GM12865 (cell line): ENCODE data around the gene TEX14.

Experiments used
- DNase-seq: peaks from one replicate; pipeline ENCODE4 v3.0.0; 2010; ENCODE audit warnings: low read depth
- H3K4me3 ChIP-seq: 2 replicates; pipeline ENCODE4 v1.5.1; 2011; ENCODE audit warnings: mild to moderate bottlenecking, low read depth, low read length, control low read depth
- TF ChIP-seq, protein P1 (sequence below): IDR thresholded peaks from 2 replicates; pipeline ENCODE4 v1.5.1; 2011; ENCODE audit warnings: low read length, control low read depth, low read depth, inconsistent platforms; ENCODE audit not compliant: insufficient read depth; ENCODE audit errors: missing control alignments

The TEX14 gene

DNA sequence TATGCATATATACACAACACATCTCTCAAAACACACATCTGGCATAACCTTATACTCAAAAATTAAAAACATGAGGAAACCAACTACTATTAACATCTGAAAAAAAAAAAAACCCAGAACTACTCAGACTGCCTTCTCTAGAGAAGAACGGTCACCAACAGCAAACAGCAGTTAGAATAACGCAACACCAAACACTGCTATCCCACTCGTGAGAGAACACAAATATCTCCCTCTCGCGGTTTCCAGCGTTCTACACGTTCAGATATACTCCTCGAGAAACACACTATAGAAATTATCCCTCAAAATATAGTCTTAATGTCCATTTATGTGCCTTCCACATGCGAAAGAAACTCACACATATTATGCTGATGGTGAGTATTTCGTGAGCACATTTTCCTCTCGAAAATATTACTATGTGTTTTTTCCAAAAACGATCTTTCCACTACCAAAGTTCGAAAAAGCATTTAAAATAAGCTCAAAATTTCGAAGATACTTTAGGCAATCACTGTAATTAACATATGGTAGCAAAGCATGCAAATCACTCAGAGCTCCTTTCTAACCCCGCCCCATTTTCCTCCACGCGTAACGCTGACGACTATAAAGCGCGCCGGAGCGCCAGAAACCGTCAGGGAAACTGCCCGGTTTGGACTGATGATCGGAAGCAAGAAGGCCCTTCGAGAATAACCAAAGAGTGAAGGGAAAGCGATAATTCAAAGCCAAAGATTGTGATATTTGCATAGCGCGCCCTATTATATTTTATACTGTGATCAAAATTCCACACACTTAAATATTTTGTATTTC is 60.1 kb downstream of the TEX14 start:
- H3K4me3 ChIP-seq, result peak overlapping the region; percentile 57
- TF ChIP-seq, protein P1, sequence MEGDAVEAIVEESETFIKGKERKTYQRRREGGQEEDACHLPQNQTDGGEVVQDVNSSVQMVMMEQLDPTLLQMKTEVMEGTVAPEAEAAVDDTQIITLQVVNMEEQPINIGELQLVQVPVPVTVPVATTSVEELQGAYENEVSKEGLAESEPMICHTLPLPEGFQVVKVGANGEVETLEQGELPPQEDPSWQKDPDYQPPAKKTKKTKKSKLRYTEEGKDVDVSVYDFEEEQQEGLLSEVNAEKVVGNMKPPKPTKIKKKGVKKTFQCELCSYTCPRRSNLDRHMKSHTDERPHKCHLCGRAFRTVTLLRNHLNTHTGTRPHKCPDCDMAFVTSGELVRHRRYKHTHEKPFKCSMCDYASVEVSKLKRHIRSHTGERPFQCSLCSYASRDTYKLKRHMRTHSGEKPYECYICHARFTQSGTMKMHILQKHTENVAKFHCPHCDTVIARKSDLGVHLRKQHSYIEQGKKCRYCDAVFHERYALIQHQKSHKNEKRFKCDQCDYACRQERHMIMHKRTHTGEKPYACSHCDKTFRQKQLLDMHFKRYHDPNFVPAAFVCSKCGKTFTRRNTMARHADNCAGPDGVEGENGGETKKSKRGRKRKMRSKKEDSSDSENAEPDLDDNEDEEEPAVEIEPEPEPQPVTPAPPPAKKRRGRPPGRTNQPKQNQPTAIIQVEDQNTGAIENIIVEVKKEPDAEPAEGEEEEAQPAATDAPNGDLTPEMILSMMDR, result no peak
- peak; percentile 99 for DNase-seq

DNA sequence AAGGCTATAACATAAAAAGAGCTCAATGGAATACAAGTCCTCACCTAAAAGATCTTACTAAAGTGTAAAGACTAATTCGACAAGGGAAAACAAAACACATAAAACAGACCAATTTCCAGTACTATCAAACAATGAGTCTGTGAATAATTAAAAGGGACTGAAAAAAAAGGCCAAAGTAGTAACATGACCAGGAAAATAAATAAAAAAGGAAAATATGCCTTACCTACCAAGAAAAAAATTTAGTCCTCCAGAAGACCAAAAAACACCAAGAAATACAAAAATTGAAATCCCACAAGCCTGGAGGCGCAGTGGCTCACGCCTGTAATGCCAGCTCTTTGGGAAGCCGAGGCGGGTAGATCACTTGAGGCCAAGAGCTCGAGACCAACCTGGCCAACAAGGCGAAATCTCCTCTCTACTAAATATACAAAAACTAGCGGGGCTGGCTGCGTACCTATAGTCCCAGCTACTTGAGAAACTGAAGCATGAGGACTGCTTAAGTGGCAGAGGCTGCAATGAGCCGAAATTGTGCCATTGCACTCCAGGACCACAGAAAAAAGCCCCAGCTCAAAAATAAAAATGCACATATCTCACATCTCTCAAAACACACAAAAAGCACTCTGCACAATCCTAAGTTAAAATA is 60.8 kb downstream of the TEX14 start:
- peak; percentile 97 for DNase-seq
- TF ChIP-seq, protein P1, result no peak
- H3K4me3 ChIP-seq, result no peak overlapping the region

DNA sequence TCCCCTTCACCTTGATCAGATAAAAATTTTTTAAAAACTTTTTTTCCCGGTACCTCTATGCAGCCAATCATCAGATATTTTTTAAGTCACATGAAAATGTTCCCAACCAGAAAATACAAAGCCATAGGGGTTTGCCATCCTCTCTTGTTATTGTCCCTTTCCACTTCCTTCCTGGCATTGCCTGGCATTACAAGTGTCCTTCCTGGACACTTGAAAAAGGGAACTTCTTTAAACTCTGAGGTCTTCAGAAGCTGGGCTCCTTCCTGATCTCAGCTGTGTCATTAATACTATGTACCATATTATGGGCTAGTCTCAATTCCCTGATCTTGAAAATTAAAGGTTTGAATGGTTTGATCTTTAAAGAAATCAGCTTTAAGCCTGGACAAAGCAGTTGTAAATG is 64.9 kb downstream of the TEX14 start:
- no peak overlapping the region for H3K4me3 ChIP-seq
- no peak for DNase-seq
- TF ChIP-seq, protein P1, result no peak

DNA sequence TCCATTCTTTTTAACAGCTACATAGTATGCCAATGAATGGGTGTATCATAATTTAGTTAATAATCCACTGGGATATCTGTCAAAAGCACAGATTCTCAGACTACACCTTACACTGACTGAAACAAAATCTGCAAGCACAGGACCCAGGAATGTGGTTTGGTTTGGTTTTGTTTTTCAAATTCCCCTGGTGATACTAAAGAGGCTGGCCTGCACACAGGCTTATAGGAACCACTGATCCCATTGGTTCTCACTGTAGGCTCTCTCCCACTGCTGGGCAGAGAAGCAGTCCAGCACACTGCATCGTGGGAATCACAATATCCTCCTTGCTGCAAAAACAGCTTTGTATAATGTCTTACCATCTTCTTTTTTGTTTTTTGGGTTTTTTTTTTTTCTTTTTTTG is 67.1 kb downstream of the TEX14 start:
- DNase-seq, result no peak

DNA sequence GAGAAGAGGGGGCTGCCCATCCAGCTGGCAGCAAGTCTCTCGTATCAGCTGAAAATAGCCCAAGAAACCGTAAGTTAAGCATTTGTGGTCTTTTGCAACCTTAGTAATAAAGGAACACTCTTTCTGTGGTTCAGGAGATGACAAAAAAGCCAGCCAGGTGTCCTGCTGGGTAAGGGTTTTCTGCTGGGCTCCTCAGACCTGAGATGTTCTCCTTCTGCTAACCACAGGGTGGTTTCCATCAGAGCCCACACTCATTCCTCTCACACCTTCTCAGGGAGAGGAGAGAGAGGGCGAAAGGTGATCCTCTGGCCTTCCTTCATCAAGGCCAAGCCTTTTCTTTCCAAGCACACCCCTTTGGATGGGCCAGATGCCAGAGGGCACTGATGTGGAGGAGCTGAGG is 70.7 kb downstream of the TEX14 start:
- TF ChIP-seq, protein P1, result no peak
- H3K4me3 ChIP-seq, result no peak overlapping the region
- DNase-seq, result peak; percentile 83

More for the DNA sequence above, 67.1 kb downstream of the TEX14 start:
- no peak overlapping the region for H3K4me3 ChIP-seq
- TF ChIP-seq, protein P1, result no peak

DNA sequence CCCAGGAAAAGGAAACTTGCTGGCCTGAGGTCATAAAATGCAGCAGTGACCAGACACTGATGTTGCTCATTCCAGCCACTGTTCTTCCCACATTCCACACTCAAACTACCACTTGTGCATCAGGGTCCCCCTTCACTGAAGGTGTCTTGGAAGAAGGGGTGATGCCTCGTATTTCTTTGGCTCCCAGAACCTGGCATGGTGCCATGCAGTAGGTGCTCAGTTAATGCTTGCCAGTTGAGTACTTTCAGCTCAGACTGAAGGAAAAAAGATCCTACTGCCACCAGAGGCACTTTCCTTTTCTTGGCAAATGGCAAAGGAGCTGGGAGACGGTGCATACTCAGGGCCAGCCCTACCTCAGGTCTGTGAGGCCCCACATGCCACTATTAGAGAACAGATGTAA is 73.5 kb downstream of the TEX14 start:
- TF ChIP-seq, protein P1, result no peak
- no peak for DNase-seq
- no peak overlapping the region for H3K4me3 ChIP-seq
